Activated CD8-positive, alpha-beta T cell treated with anti-CD3 and anti-CD28 coated beads, Interleukin-2, amount 10 ng/mL, durations not matched to agents 7 days and 5 days (primary cell): ENCODE results near the gene SLC20A1. TPM values are rescaled to one million over a fixed set of nuclear protein-coding genes. Genes with fewer than 3 reads are reported as not detected.

Experiments
- ATAC-seq: fragments of 150-1000 bp; cut with Tn5 transposase; one replicate; pipeline ENCODE4 v1.10.0; 2021; ENCODE audit warnings: moderate library complexity
- CTCF ChIA-PET: fragments of 350-600 bp; sonication (Branson Sonifier 250); formaldehyde crosslinking; loops from one replicate; lab custom pipeline; 2021; ENCODE audit warnings: antibody characterized with exemption; lab: Charles Lee
- POLR2A ChIA-PET: fragments of 350-600 bp; sonication (Branson Sonifier 250); formaldehyde crosslinking; loops from one replicate; lab custom pipeline; 2021; ENCODE audit warnings: antibody characterized with exemption; lab: Charles Lee
- DNase-seq: peaks from one replicate; pipeline ENCODE4 v3.0.0-alpha.2; 2020
- H3K27ac Mint-ChIP-seq: one replicate; pipeline ENCODE4 v1.8.0; 2021; ENCODE audit warnings: mild to moderate bottlenecking, mixed read lengths
- H3K27me3 Mint-ChIP-seq: one replicate; pipeline ENCODE4 v1.8.0; 2021; ENCODE audit warnings: low read depth, mixed read lengths
- H3K36me3 Mint-ChIP-seq: one replicate; pipeline ENCODE4 v1.8.0; 2021; ENCODE audit warnings: low read depth, mixed read lengths
- H3K4me1 Mint-ChIP-seq: one replicate; pipeline ENCODE4 v1.8.0; 2021; ENCODE audit warnings: low read depth, mixed read lengths
- H3K4me3 Mint-ChIP-seq: one replicate; pipeline ENCODE4 v1.8.0; 2021; ENCODE audit warnings: mild to moderate bottlenecking, mixed read lengths
- H3K9me3 Mint-ChIP-seq: one replicate; pipeline ENCODE4 v1.8.0; 2022; ENCODE audit warnings: mixed read lengths; ENCODE audit not compliant: insufficient read depth
- total RNA-seq, 2 experiments: library from RNA; stranded (reverse); gene quantifications; one replicate each; pipeline ENCODE4 v1.2.3, GENCODE V29; 2021

The SLC20A1 gene
- total RNA-seq, 2 experiments from 2014 or later, result 115 to 120 TPM

GRCh38 chr2:112626604-112627059 lies 19.1 kb upstream of the SLC20A1 start:
- H3K4me3 Mint-ChIP-seq, result peak overlapping the region; percentile 30
- ATAC-seq (peak; percentile 50), DNase-seq (peak; percentile 79)
- ChIA-PET CTCF (interaction anchor here (0.6 to 15.2 kb wide), 34 partner anchors 8 to 471 kb away, joined by 3 to 335 read pairs (median 5); partner anchors contain the start of genes CHCHD5 and SLC20A1), POLR2A (interaction anchor here (0.6 to 5.9 kb wide), 8 partner anchors 20 to 118 kb away, joined by 3 to 39 read pairs (median 4); partner anchors contain the start of genes CHCHD5 and SLC20A1)
- H3K4me1 Mint-ChIP-seq, result peaks cover 78% of the 10 kb centered on the region
- H3K27ac Mint-ChIP-seq, result peak overlapping the region; percentile 85
- H3K27me3 Mint-ChIP-seq, result peaks cover 4% of the 10 kb centered on the region
- no peaks in the 10 kb centered on the region for H3K9me3 Mint-ChIP-seq
- no peaks in the 10 kb centered on the region for H3K36me3 Mint-ChIP-seq

- Mint-ChIP-seq H3K36me3 (no peaks in the 10 kb centered on the region), H3K9me3 (no peaks in the 10 kb centered on the region), H3K27ac (peak overlapping the region; percentile 85), H3K4me3 (peak overlapping the region; percentile 30), H3K27me3 (peaks cover 4% of the 10 kb centered on the region), H3K4me1 (peaks cover 85% of the 10 kb centered on the region)
- DNase-seq (peak; percentile 49), ATAC-seq (peak; percentile 8)
- ChIA-PET POLR2A (interaction anchor here (0.6 to 5.9 kb wide), 9 partner anchors 19 to 117 kb away, joined by 3 to 39 read pairs (median 4); partner anchors contain the start of genes CHCHD5 and SLC20A1), CTCF (interaction anchor here (0.7 to 15.2 kb wide), 32 partner anchors 8 to 472 kb away, joined by 3 to 335 read pairs (median 4); partner anchors contain the start of gene SLC20A1)
Measured at GRCh38 chr2:112627060-112628040, 18.4 kb upstream of the SLC20A1 start.

- Mint-ChIP-seq H3K27ac (no peak overlapping the region), H3K27me3 (peaks cover 4% of the 10 kb centered on the region), H3K9me3 (no peaks in the 10 kb centered on the region), H3K36me3 (no peaks in the 10 kb centered on the region), H3K4me3 (no peak overlapping the region), H3K4me1 (peaks cover 93% of the 10 kb centered on the region)
- ChIA-PET POLR2A (interaction anchor here (1.0 to 5.9 kb wide), 3 partner anchors 17 to 22 kb away, joined by 4 to 45 read pairs (median 39); partner anchors contain the start of gene SLC20A1), CTCF (interaction anchor here (0.8 to 15.2 kb wide), 7 partner anchors 17 to 99 kb away, joined by 3 to 335 read pairs (median 51); partner anchors contain the start of gene SLC20A1)
- ATAC-seq, result no peak
- no peak for DNase-seq
Measured at GRCh38 chr2:112629224-112629623, 16.5 kb upstream of the SLC20A1 start.

DNA sequence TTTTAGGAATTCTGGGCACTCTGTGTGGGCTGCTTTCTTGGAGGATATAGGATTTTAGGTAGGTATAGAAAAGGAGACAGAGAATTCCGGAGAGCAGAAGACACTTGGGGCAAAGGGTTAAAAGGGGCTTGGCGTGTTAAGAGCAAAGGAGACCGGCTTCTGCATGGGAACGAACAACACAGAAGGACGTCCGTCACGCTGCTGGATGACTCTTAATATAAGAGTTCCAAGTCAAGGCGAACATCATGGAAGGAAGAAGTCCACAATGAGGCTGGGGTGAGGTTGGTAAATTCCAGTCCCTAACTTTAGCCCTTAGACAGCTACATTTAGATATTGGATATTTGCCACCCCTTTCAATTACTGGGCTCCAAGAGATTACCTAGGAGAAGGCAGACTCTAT lies 15.9 kb upstream of the SLC20A1 start:
- Mint-ChIP-seq H3K4me3 (no peak overlapping the region), H3K4me1 (peaks cover 93% of the 10 kb centered on the region), H3K27ac (peak overlapping the region; percentile 44), H3K36me3 (no peaks in the 10 kb centered on the region), H3K9me3 (no peaks in the 10 kb centered on the region), H3K27me3 (peaks cover 4% of the 10 kb centered on the region)
- CTCF ChIA-PET, result interaction anchor here (1.6 to 15.2 kb wide), 6 partner anchors 17 to 312 kb away, joined by 3 to 335 read pairs (median 38); partner anchors contain the start of gene SLC20A1
- POLR2A ChIA-PET, result interaction anchor here (0.8 to 4.7 kb wide), 3 partner anchors 16 to 104 kb away, joined by 3 to 45 read pairs (median 4); partner anchors contain the start of gene SLC20A1
- DNase-seq (no peak), ATAC-seq (no peak)

GRCh38 chr2:112630268-112630667 lies 15.5 kb upstream of the SLC20A1 start:
- Mint-ChIP-seq H3K9me3 (no peaks in the 10 kb centered on the region), H3K4me1 (peaks cover 93% of the 10 kb centered on the region), H3K4me3 (peak overlapping the region; percentile 80), H3K36me3 (no peaks in the 10 kb centered on the region), H3K27me3 (peaks cover 4% of the 10 kb centered on the region), H3K27ac (peak overlapping the region; percentile 95)
- ChIA-PET POLR2A (interaction anchor here (0.7 to 4.7 kb wide), 3 partner anchors 16 to 103 kb away, joined by 3 to 45 read pairs (median 3); partner anchors contain the start of gene SLC20A1), CTCF (interaction anchor here (1.6 to 15.2 kb wide), 7 partner anchors 16 to 311 kb away, joined by 3 to 335 read pairs (median 26); partner anchors contain the start of gene SLC20A1)
- no peak for ATAC-seq
- DNase-seq, result no peak

- no peaks in the 10 kb centered on the region for H3K36me3 Mint-ChIP-seq
- H3K27me3 Mint-ChIP-seq, result peaks cover 14% of the 10 kb centered on the region
- peaks cover 81% of the 10 kb centered on the region for H3K4me1 Mint-ChIP-seq
- ChIA-PET CTCF (interaction anchor here (0.6 to 15.2 kb wide), 6 partner anchors 8 to 308 kb away, joined by 3 to 335 read pairs (median 18); partner anchors contain the start of gene SLC20A1), POLR2A (interaction anchor here (1.4 to 4.7 kb wide), 2 partner anchors 10 to 12 kb away, joined by 3 to 45 read pairs; partner anchors contain the start of gene SLC20A1)
- no peak overlapping the region for H3K4me3 Mint-ChIP-seq
- peak overlapping the region; percentile 3 for H3K27ac Mint-ChIP-seq
- DNase-seq (no peak), ATAC-seq (no peak)
- H3K9me3 Mint-ChIP-seq, result no peaks in the 10 kb centered on the region
Measured at GRCh38 chr2:112633708-112634107, 12.0 kb upstream of the SLC20A1 start.

DNA sequence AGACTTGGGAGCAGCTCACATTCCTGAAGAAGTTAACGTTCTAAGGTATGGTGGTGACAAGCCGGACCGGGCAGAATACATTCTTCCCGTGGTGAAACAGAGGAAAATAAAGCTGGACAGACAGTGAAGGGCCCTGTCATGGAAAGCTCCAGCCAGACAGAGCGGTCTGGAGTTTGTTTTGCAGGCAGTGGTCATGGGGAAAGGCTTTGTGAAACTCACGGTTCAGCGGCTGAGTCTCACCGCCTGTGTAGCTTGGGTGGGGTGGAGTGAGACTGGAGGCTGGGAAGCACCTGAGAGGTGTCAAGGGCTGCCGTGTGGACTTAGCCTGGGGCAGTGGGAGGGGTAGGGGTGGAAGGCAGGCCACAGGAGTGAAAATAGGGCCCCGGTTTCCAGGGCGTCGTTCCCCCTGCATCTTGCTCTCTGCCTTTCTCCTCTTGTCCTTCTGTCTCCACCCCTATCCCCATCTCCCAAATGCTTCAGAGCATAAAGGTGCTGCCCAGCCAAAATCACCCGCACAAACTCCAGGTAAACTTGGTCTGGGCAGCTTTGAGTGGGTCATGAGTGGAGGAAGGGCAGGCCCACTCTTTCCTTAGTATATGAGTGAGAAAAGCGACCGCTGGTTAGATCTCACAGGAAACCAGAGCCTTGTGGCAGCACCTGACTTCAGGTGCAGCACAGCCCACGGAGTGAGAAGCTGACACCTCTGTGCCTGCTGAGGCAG lies 11.4 kb upstream of the SLC20A1 start:
- ChIA-PET CTCF (interaction anchor here (0.6 to 15.2 kb wide), 6 partner anchors 9 to 307 kb away, joined by 3 to 335 read pairs (median 18); partner anchors contain the start of gene SLC20A1), POLR2A (interaction anchor here (2.9 to 4.7 kb wide), 2 partner anchors 12 kb away, joined by 25 to 45 read pairs; partner anchors contain the start of gene SLC20A1)
- peaks cover 14% of the 10 kb centered on the region for H3K27me3 Mint-ChIP-seq
- no peak overlapping the region for H3K4me3 Mint-ChIP-seq
- ATAC-seq (no peak), DNase-seq (no peak)
- H3K4me1 Mint-ChIP-seq, result peaks cover 75% of the 10 kb centered on the region
- H3K9me3 Mint-ChIP-seq, result no peaks in the 10 kb centered on the region
- peak overlapping the region; percentile 13 for H3K27ac Mint-ChIP-seq
- H3K36me3 Mint-ChIP-seq, result no peaks in the 10 kb centered on the region

DNA sequence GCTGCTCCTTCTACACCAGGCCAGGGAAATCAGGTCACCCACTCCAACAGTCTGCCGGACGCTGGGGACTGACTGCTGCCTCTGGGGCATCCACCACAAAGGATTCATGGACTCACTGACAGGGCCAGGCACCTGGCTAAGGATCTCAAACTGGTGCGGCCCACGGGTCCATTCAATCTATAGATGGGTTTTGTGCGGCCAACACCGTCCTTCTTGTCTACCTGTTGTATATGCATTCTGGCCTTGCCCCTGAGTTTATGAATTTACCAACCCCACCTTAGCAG lies 10.9 kb upstream of the SLC20A1 start:
- no peak overlapping the region for H3K27ac Mint-ChIP-seq
- POLR2A ChIA-PET, result interaction anchor here (2.9 kb wide), 1 partner anchor 11 kb away, joined by 25 read pairs; the partner anchor contains the start of gene SLC20A1

DNA sequence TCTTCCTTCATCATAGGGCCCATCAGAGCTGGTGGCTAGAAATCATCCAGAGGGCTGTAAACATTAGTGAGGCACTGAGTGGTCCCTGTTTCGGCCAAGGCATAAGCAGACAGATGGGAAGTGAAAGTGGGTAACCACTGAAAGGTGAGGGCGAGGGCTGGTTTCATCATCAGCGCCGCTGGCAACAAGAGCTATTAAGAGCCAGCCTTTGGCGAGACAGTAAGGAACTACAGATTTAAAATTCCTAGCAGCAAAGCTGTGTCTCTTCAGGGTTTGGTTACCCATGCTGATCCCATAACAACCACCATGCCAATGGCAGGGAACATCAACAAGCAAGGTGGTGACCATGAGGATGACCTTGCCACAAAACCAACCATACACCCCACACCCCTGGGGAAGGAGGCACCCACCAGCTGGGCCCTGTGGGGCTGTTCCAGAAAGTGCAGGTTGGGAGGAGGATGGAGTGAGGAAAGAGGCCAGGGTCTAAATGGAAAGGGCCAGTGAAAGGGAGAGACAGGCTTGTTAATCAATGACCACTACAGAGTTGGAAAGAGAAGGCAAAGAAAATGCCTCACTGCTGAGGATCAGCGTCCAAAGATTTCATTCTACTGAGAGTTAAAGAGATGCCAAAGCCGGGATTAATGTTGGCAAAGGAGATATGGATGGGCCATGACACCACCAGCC lies 9.0 kb upstream of the SLC20A1 start:
- Mint-ChIP-seq H3K27me3 (peaks cover 13% of the 10 kb centered on the region), H3K4me3 (no peak overlapping the region), H3K9me3 (no peaks in the 10 kb centered on the region), H3K27ac (no peak overlapping the region), H3K36me3 (peaks cover 6% of the 10 kb centered on the region), H3K4me1 (peaks cover 70% of the 10 kb centered on the region)
- ChIA-PET POLR2A (interaction anchor here (2.9 kb wide), 1 partner anchor 9 kb away, joined by 25 read pairs; the partner anchor contains the start of gene SLC20A1), CTCF (interaction anchor here (1.0 to 15.2 kb wide), 5 partner anchors 8 to 248 kb away, joined by 3 to 335 read pairs (median 4); no protein-coding TSS in a partner anchor)
- peak; percentile 55 for DNase-seq
- ATAC-seq, result peak; percentile 47

More for the DNA sequence above, 10.9 kb upstream of the SLC20A1 start:
- no peak overlapping the region for H3K4me3 Mint-ChIP-seq
- H3K9me3 Mint-ChIP-seq, result no peaks in the 10 kb centered on the region
- H3K4me1 Mint-ChIP-seq, result peaks cover 70% of the 10 kb centered on the region
- ATAC-seq (no peak), DNase-seq (no peak)
- H3K27me3 Mint-ChIP-seq, result peaks cover 11% of the 10 kb centered on the region
- CTCF ChIA-PET, result interaction anchor here (4.1 to 15.2 kb wide), 2 partner anchors 9 to 93 kb away, joined by 33 to 335 read pairs; no protein-coding TSS in a partner anchor
- H3K36me3 Mint-ChIP-seq, result no peaks in the 10 kb centered on the region

DNA sequence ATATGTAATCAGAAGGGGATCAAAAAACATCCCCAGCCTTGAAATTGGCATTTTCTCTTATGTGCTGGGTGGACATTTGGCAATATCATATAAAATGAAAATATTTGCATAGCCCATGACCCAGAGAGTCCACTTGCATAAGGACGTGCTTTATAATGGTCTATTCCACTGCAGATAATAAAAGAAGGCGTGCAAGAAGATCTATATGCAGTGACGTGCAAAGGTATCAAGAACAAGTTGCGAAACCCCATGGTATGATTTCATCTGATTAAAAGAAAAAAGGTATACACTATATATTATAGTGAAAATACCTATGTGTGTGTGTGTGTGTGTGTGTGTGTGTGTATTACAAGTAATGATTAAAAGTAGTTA lies 8.5 kb upstream of the SLC20A1 start:
- DNase-seq (no peak), ATAC-seq (no peak)
- H3K36me3 Mint-ChIP-seq, result peaks cover 6% of the 10 kb centered on the region
- no peaks in the 10 kb centered on the region for H3K9me3 Mint-ChIP-seq
- CTCF ChIA-PET, result interaction anchor here (1.0 to 15.2 kb wide), 5 partner anchors 8 to 248 kb away, joined by 3 to 335 read pairs (median 5); no protein-coding TSS in a partner anchor
- peaks cover 68% of the 10 kb centered on the region for H3K4me1 Mint-ChIP-seq
- POLR2A ChIA-PET, result interaction anchor here (2.9 kb wide), 1 partner anchor 9 kb away, joined by 25 read pairs; the partner anchor contains the start of gene SLC20A1
- H3K27me3 Mint-ChIP-seq, result peaks cover 13% of the 10 kb centered on the region
- H3K4me3 Mint-ChIP-seq, result no peak overlapping the region
- H3K27ac Mint-ChIP-seq, result no peak overlapping the region
